Panc1 (cell line): Measurements from ENCODE around the gene MARK4. TPM values are rescaled to one million over a fixed set of nuclear protein-coding genes. Genes with fewer than 3 reads are reported as not detected.

Experiments
- ATAC-seq: fragments of 200-7000 bp; cut with Tn5 transposase; 2 replicates; pipeline ENCODE4 v1.9.1; 2020; ENCODE audit warnings: mild to moderate bottlenecking, moderate library complexity
- BruUV-seq: library from RNA; stranded (reverse); fragments of 400-500 nt; replicated peaks from 2 replicates; lab custom pipeline; 2021; lab: Mats Ljungman, UMichigan
- CTCF ChIA-PET: fragments of 300-600 bp; sonication (Branson Sonifier 250); formaldehyde crosslinking; loops from one replicate; lab custom pipeline; 2022; ENCODE audit warnings: antibody characterized with exemption; lab: Charles Lee
- POLR2A ChIA-PET: fragments of 300-600 bp; sonication (Branson Sonifier 250); formaldehyde crosslinking; loops from one replicate; lab custom pipeline; 2022; ENCODE audit warnings: antibody characterized with exemption; lab: Charles Lee
- DNase-seq: peaks from one replicate; pipeline ENCODE4 v3.0.0-alpha.2; 2010; ENCODE audit warnings: low read depth, low spot score
- H3K27ac ChIP-seq: 2 replicates; pipeline ENCODE4 v1.5.1; 2011; ENCODE audit warnings: mild to moderate bottlenecking, low read length, inconsistent platforms
- H3K27me3 ChIP-seq: fragments of 200-500 bp; sonication (Bioruptor generic); 2 replicates; pipeline ENCODE4 v1.6.0; 2014; ENCODE audit warnings: low read length, inconsistent platforms; ENCODE audit not compliant: control insufficient read depth, insufficient read depth
- H3K36me3 ChIP-seq: fragments of 200-500 bp; sonication (Bioruptor generic); 2 replicates; pipeline ENCODE4 v1.5.1; 2014; ENCODE audit warnings: inconsistent platforms, mild to moderate bottlenecking, low read length, moderate library complexity; ENCODE audit not compliant: control insufficient read depth, insufficient read depth
- H3K4me1 ChIP-seq: 2 replicates; pipeline ENCODE4 v1.5.1; 2011; ENCODE audit warnings: inconsistent platforms, mild to moderate bottlenecking, low read length, moderate library complexity; ENCODE audit not compliant: control insufficient read depth, insufficient read depth
- H3K4me3 ChIP-seq, 2 experiments: 2 replicates each; pipeline ENCODE4 v1.5.1; 2011 to 2012; ENCODE audit warnings: low read depth in 2 of 2, low read length in 2 of 2, mild to moderate bottlenecking in 2 of 2, inconsistent platforms in 1 of 2, moderate library complexity in 1 of 2
- H3K9me3 ChIP-seq: fragments of 200-500 bp; sonication (Bioruptor generic); 2 replicates; pipeline ENCODE4 v1.5.1; 2014; ENCODE audit warnings: low read depth, mild to moderate bottlenecking, inconsistent platforms, low read length, moderate library complexity; ENCODE audit not compliant: control insufficient read depth, insufficient read depth
- CTCF ChIP-seq: fragments of 450-650 bp; IDR thresholded peaks from 2 replicates; pipeline ENCODE4 v1.5.1; 2017; ENCODE audit warnings: mild to moderate bottlenecking
- POLR2AphosphoS5 ChIP-seq: IDR thresholded peaks from 2 replicates; pipeline ENCODE4 v1.6.1; 2012; ENCODE audit warnings: mild to moderate bottlenecking, low read depth, low read length, moderate library complexity
- SIN3A ChIP-seq: IDR thresholded peaks from 2 replicates; pipeline ENCODE4 v1.6.1; 2012; ENCODE audit warnings: low read depth, mild to moderate bottlenecking, low read length, moderate library complexity, borderline replicate concordance; ENCODE audit not compliant: insufficient read depth
- TCF7L2 ChIP-seq: IDR thresholded peaks from 2 replicates; pipeline ENCODE4 v1.6.1; 2011; ENCODE audit warnings: mild to moderate bottlenecking, low read depth, low read length, inconsistent platforms
- in situ Hi-C: cut with HindIII; loops from 2 replicates; pipeline ENCODE4 v1.10.0; 2016; ENCODE audit warnings: low sequenced_read_pairs, low pct_unique_long_range_greater_than_20kb
- intact Hi-C: fragments of 100-400 bp; cut with micrococcal nuclease; formaldehyde crosslinking; loops from one replicate; pipeline ENCODE4 v1.10.0; 2022; ENCODE audit not compliant: unreplicated experiment
- total RNA-seq: library from RNA; stranded (reverse); gene quantifications from one replicate; pipeline ENCODE4 v1.2.1, GENCODE V29; 2021; ENCODE audit not compliant: unreplicated experiment
- TF ChIP-seq, protein P1 (sequence below), 2 experiments: IDR thresholded peaks; 2 replicates each; pipeline ENCODE4 v1.6.1; 2011 to 2012; ENCODE audit warnings: low read depth in 2 of 2, control low read depth in 1 of 2, low read length in 1 of 2, mild to moderate bottlenecking in 1 of 2, moderate library complexity in 1 of 2; ENCODE audit not compliant: insufficient read depth in 1 of 2

The MARK4 gene
- total RNA-seq, 1 experiment from 2014 or later: 21.6 TPM

GRCh38 chr19:45352914-45353796, 102.1 kb downstream of the MARK4 start:
- ATAC-seq: no peak
- intact Hi-C loops: no loop called here
- POLR2A ChIA-PET: interaction anchor here (0.6 kb wide), 1 partner anchor 8 kb away, joined by 3 read pairs; no protein-coding TSS in a partner anchor

GRCh38 chr19:45354241-45354842, 103.3 kb downstream of the MARK4 start:
- CTCF ChIA-PET: no interaction called here
- no peaks in the 10 kb centered on the region; the same call in 1 of the 2 replicates for H3K36me3 ChIP-seq

More at GRCh38 chr19:45352914-45353796, 102.1 kb downstream of the MARK4 start:
- Histone ChIP-seq H3K36me3 (no peaks in the 10 kb centered on the region; the same call in 1 of the 2 replicates), H3K4me1 (no peaks in the 10 kb centered on the region), H3K27me3 (no peaks in the 10 kb centered on the region), H3K4me3 (no peak overlapping the region), H3K27ac (no peak overlapping the region), H3K9me3 (no peaks in the 10 kb centered on the region)
- no TSS peak for BruUV-seq
- no peak for DNase-seq
- TF ChIP-seq TCF7L2 (no peak), POLR2AphosphoS5 (no peak), SIN3A (no peak), CTCF (no peak)
- TF ChIP-seq, protein P1, sequence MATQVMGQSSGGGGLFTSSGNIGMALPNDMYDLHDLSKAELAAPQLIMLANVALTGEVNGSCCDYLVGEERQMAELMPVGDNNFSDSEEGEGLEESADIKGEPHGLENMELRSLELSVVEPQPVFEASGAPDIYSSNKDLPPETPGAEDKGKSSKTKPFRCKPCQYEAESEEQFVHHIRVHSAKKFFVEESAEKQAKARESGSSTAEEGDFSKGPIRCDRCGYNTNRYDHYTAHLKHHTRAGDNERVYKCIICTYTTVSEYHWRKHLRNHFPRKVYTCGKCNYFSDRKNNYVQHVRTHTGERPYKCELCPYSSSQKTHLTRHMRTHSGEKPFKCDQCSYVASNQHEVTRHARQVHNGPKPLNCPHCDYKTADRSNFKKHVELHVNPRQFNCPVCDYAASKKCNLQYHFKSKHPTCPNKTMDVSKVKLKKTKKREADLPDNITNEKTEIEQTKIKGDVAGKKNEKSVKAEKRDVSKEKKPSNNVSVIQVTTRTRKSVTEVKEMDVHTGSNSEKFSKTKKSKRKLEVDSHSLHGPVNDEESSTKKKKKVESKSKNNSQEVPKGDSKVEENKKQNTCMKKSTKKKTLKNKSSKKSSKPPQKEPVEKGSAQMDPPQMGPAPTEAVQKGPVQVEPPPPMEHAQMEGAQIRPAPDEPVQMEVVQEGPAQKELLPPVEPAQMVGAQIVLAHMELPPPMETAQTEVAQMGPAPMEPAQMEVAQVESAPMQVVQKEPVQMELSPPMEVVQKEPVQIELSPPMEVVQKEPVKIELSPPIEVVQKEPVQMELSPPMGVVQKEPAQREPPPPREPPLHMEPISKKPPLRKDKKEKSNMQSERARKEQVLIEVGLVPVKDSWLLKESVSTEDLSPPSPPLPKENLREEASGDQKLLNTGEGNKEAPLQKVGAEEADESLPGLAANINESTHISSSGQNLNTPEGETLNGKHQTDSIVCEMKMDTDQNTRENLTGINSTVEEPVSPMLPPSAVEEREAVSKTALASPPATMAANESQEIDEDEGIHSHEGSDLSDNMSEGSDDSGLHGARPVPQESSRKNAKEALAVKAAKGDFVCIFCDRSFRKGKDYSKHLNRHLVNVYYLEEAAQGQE (IDR thresholded peaks at IDR 0.05; ENCODE audit: insufficient read depth in 1 of 2, low read depth in 2 of 2, low read length in 1 of 2): no peak
- CTCF ChIA-PET: no interaction called here
- in situ Hi-C loops: no loop called here

More at GRCh38 chr19:45354241-45354842, 103.3 kb downstream of the MARK4 start:
- ATAC-seq: no peak
- no peak overlapping the region for H3K4me3 ChIP-seq
- no peak overlapping the region for H3K27ac ChIP-seq
- BruUV-seq: no TSS peak
- no peak for DNase-seq
- TF ChIP-seq SIN3A: no peak
- no peak for TF ChIP-seq CTCF
- TF ChIP-seq, protein P1 (IDR thresholded peaks at IDR 0.05; ENCODE audit: insufficient read depth in 1 of 2, low read depth in 2 of 2, low read length in 1 of 2): no peak
- no peak for TF ChIP-seq TCF7L2
- no peak for TF ChIP-seq POLR2AphosphoS5
- intact Hi-C loops: no loop called here
- POLR2A ChIA-PET: interaction anchor here (0.6 kb wide), 1 partner anchor 9 kb away, joined by 3 read pairs; no protein-coding TSS in a partner anchor
- no peaks in the 10 kb centered on the region for H3K27me3 ChIP-seq
- in situ Hi-C loops: no loop called here
- no peaks in the 10 kb centered on the region for H3K9me3 ChIP-seq
- no peaks in the 10 kb centered on the region for H3K4me1 ChIP-seq
